ENCODE data around the gene ARMCX2.
A peak's percentile ranks its signal among the peaks of the same experiment; 100 is the strongest.

Gene ARMCX2

GRCh38 chrX:101659601-101660063, at the start of gene ARMCX2:
Gene ARMCX2, minus strand, starts transcription at chrX:101659850. Its CDS starts 2,262 bp downstream, at chrX:101657588.
- peak; percentile 16 for DNase-seq (ENCODE audit: insufficient read length, low spot score)
- no peak for TF ChIP-seq CTCF (IDR thresholded peaks at IDR 0.05; ENCODE audit: insufficient read depth, missing control alignments)
- FAIRE-seq = no peak

GRCh38 chrX:101709384-101709783, 49.7 kb upstream of the ARMCX2 start:
- DNase-seq (ENCODE audit: insufficient read length, low spot score) (no peak), FAIRE-seq (no peak)
- no peak for TF ChIP-seq CTCF (IDR thresholded peaks at IDR 0.05; ENCODE audit: insufficient read depth, missing control alignments)

- no peak for DNase-seq (ENCODE audit: insufficient read length, low spot score)
- no peak for FAIRE-seq
- TF ChIP-seq CTCF (IDR thresholded peaks at IDR 0.05; ENCODE audit: insufficient read depth, missing control alignments) = no peak
These were observed 48.5 kb upstream of the ARMCX2 start for GRCh38 chrX:101708163-101708562.

- no peak for FAIRE-seq
- TF ChIP-seq CTCF (IDR thresholded peaks at IDR 0.05; ENCODE audit: insufficient read depth, missing control alignments) = no peak
These were observed 33.8 kb upstream of the ARMCX2 start for GRCh38 chrX:101693476-101693875.

GRCh38 chrX:101691835-101692234, 32.2 kb upstream of the ARMCX2 start:
- DNase-seq (ENCODE audit: insufficient read length, low spot score) (no peak), FAIRE-seq (no peak)
- TF ChIP-seq CTCF (IDR thresholded peaks at IDR 0.05; ENCODE audit: insufficient read depth, missing control alignments) = no peak

More at GRCh38 chrX:101693476-101693875, 33.8 kb upstream of the ARMCX2 start:
- no peak for DNase-seq (ENCODE audit: insufficient read length, low spot score)

- no peak for TF ChIP-seq CTCF (IDR thresholded peaks at IDR 0.05; ENCODE audit: insufficient read depth, missing control alignments)
- DNase-seq (ENCODE audit: insufficient read length, low spot score) (no peak), FAIRE-seq (no peak)
These were observed 26.9 kb upstream of the ARMCX2 start for GRCh38 chrX:101686574-101686973.

- no peak for FAIRE-seq
- no peak for TF ChIP-seq CTCF (IDR thresholded peaks at IDR 0.05; ENCODE audit: insufficient read depth, missing control alignments)
- no peak for DNase-seq (ENCODE audit: insufficient read length, low spot score)
These were observed 26.3 kb upstream of the ARMCX2 start for GRCh38 chrX:101685923-101686322.
